ENCODE data around the gene COQ5. TPM values are rescaled to one million over a fixed set of nuclear protein-coding genes. Genes with fewer than 3 reads are reported as not detected.
"Not testable (repeated sequence)": the region's sequence is repeated elsewhere in the genome, so short reads cannot be mapped to it uniquely, and the experiment has no call there.

COQ5 gene
- total RNA-seq, 1 experiment from 2014 or later = 34.1 TPM

- RAD21 ChIA-PET (ENCODE audit: low non-redundant PET in 1 of 2, low total read pairs in 2 of 2, uncharacterized antibody in 2 of 2, unreplicated experiment in 2 of 2); H3K4me1 ChIP-seq (ENCODE audit: control insufficient read depth in 1 of 2, insufficient read depth in 2 of 2, low read length in 2 of 2); DNase-seq (ENCODE audit: low read depth, low spot score); H4K20me1 ChIP-seq (ENCODE audit: insufficient read depth); H3K36me3 ChIP-seq (ENCODE audit: control insufficient read depth in 1 of 2, insufficient read depth in 2 of 2, low read length in 2 of 2); H3K4me3 ChIP-seq (replicated peaks in 1 of 2; ENCODE audit: low read depth in 1 of 2, low read length in 2 of 2); POLR2A ChIA-PET; BruUV-seq (replicated peaks); H3K27ac ChIP-seq (ENCODE audit: low read depth, low read length); CTCF ChIA-PET; H3K9me2 ChIP-seq (ENCODE audit: insufficient read depth); H3K9me3 ChIP-seq (ENCODE audit: control insufficient read depth in 1 of 2, insufficient read depth in 1 of 2, low read depth in 1 of 2, low read length in 2 of 2); H3K79me2 ChIP-seq (ENCODE audit: insufficient read depth, low read length); H3K9ac ChIP-seq (ENCODE audit: low read length); ATAC-seq; H3K27me3 ChIP-seq (ENCODE audit: insufficient read depth, low read length); H3K4me2 ChIP-seq (ENCODE audit: low read length); intact Hi-C loops (cut with micrococcal nuclease); H2AFZ ChIP-seq (ENCODE audit: low read depth, low read length, poor library complexity, severe bottlenecking): not testable (repeated sequence)
Measured at GRCh38 chr12:120519324-120519723, 9.6 kb downstream of the COQ5 start.

GRCh38 chr12:120515496-120515895 is 13.5 kb downstream of the COQ5 start:
- H3K27ac ChIP-seq (ENCODE audit: low read depth, low read length) = no peak overlapping the region
- intact Hi-C loops (cut with micrococcal nuclease) = no loop called here
- DNase-seq (ENCODE audit: low read depth, low spot score) (no peak), ATAC-seq (no peak)
- no peak for TF ChIP-seq SRF (IDR thresholded peaks at IDR 0.05; ENCODE audit: low read depth)
- no peak for TF ChIP-seq EGR1 (IDR thresholded peaks at IDR 0.05; ENCODE audit: low read depth)
- TF ChIP-seq RAD21 (IDR thresholded peaks at IDR 0.05; ENCODE audit: low read depth) = no peak
- TF ChIP-seq JUND (IDR thresholded peaks at IDR 0.05) = no peak
- no peak for TF ChIP-seq CBX3 (IDR thresholded peaks at IDR 0.05; ENCODE audit: low read depth)
- TF ChIP-seq POLR2A (IDR thresholded peaks at IDR 0.05; ENCODE audit: borderline replicate concordance, extremely low read depth, insufficient read depth, insufficient read length) = no peak
- no peak for TF ChIP-seq ZNF274 (IDR thresholded peaks at IDR 0.05; ENCODE audit: low read depth, low read length)
- TF ChIP-seq SIN3A (IDR thresholded peaks at IDR 0.05; ENCODE audit: low read depth) = no peak
- TF ChIP-seq EZH2 (IDR thresholded peaks at IDR 0.05) = no peak
- TF ChIP-seq ZFX (IDR thresholded peaks at IDR 0.05) = no peak
- no peak for TF ChIP-seq CEBPB (IDR thresholded peaks at IDR 0.05; ENCODE audit: low read depth)
- TF ChIP-seq TCF7L2 (IDR thresholded peaks at IDR 0.05; ENCODE audit: borderline replicate concordance, extremely low read depth, insufficient read depth, insufficient read length) = no peak
- TF ChIP-seq POLR2AphosphoS5 (IDR thresholded peaks at IDR 0.05; ENCODE audit: low read depth, low read length) = no peak
- no peak for TF ChIP-seq EZH2phosphoT487 (IDR thresholded peaks at IDR 0.05; ENCODE audit: borderline replicate concordance)
- TF ChIP-seq SP1 (IDR thresholded peaks at IDR 0.05; ENCODE audit: low read depth) = no peak
- TF ChIP-seq ELF1 (IDR thresholded peaks at IDR 0.05; ENCODE audit: borderline replicate concordance, low read depth) = no peak
- TF ChIP-seq MAX (IDR thresholded peaks at IDR 0.05) = no peak
- ChIA-PET CTCF (no interaction called here), RAD21 (ENCODE audit: low non-redundant PET in 1 of 2, low total read pairs in 2 of 2, uncharacterized antibody in 2 of 2, unreplicated experiment in 2 of 2) (no interaction called here), POLR2A (no interaction called here)
- no peak overlapping the region for H3K4me2 ChIP-seq (ENCODE audit: low read length)
- peaks cover 3 to 8% of the 10 kb centered on the region in 2 experiments; a peak in 2 of 4 replicates for H3K36me3 ChIP-seq (ENCODE audit: control insufficient read depth in 1 of 2, insufficient read depth in 2 of 2, low read length in 2 of 2)
- no peaks in the 10 kb centered on the region for H3K4me1 ChIP-seq (ENCODE audit: control insufficient read depth in 1 of 2, insufficient read depth in 2 of 2, low read length in 2 of 2)
- H3K79me2 ChIP-seq (ENCODE audit: insufficient read depth, low read length) = no peaks in the 10 kb centered on the region
- H3K9me3 ChIP-seq (ENCODE audit: control insufficient read depth in 1 of 2, insufficient read depth in 1 of 2, low read depth in 1 of 2, low read length in 2 of 2) = no peaks in the 10 kb centered on the region
- H3K9ac ChIP-seq (ENCODE audit: low read length) = no peak overlapping the region
- no peaks in the 10 kb centered on the region for H3K27me3 ChIP-seq (ENCODE audit: insufficient read depth, low read length)
- BruUV-seq (replicated peaks) = no TSS peak
- H4K20me1 ChIP-seq (ENCODE audit: insufficient read depth) = no peaks in the 10 kb centered on the region
- no peak overlapping the region for H2AFZ ChIP-seq (ENCODE audit: low read depth, low read length, poor library complexity, severe bottlenecking)
- no peak overlapping the region for H3K4me3 ChIP-seq (replicated peaks in 1 of 2; ENCODE audit: low read depth in 1 of 2, low read length in 2 of 2)
- no peaks in the 10 kb centered on the region for H3K9me2 ChIP-seq (ENCODE audit: insufficient read depth)
